Right lobe of liver (tissue), 6 donors: ENCODE data around the gene B4GALT2. TPM values are rescaled to one million over a fixed set of nuclear protein-coding genes. Genes with fewer than 3 reads are reported as not detected.

Experiments
- ATAC-seq, 4 donors: fragments of 200-7000 bp; cut with Tn5 transposase; one replicate each; pipeline ENCODE4 v1.9.1; 2020; ENCODE audit warnings: mild to moderate bottlenecking in 4 of 4, moderate library complexity in 4 of 4
- DNase-seq, 3 donors: peaks; one replicate each; pipeline ENCODE4 v3.0.0-alpha.2; 2020
- H3K27ac ChIP-seq, 3 donors: fragments of 200-600 bp; one replicate each; pipeline ENCODE4 v1.8.0; 2022
- H3K27me3 ChIP-seq, 2 donors: fragments of 200-600 bp; one replicate each; pipeline ENCODE4 v1.8.0; 2022
- H3K36me3 ChIP-seq, 4 donors: fragments of 200-600 bp; sonication (generic) in 1 of 4; one replicate each; pipeline versions ENCODE4 v1.5.1 to v1.8.0; 2017 to 2022; ENCODE audit warnings: control low read depth in 1 of 4
- H3K4me1 ChIP-seq, 4 donors: fragments of 200-600 bp; sonication (generic) in 1 of 4; one replicate each; pipeline versions ENCODE4 v1.5.1 to v1.8.0; 2017 to 2022; ENCODE audit warnings: control low read depth in 1 of 4
- H3K4me3 ChIP-seq, 3 donors: fragments of 200-600 bp; one replicate each; pipeline ENCODE4 v1.8.0; 2022
- H3K9me3 ChIP-seq, 4 donors: fragments of 200-600 bp; sonication (generic) in 1 of 4; one replicate each; pipeline versions ENCODE4 v1.5.1 to v1.8.0; 2017 to 2022; ENCODE audit warnings: control low read depth in 1 of 4
- CTCF ChIP-seq, 4 donors: fragments of 200-600 bp in 3 of 4; fragments of 450-650 bp in 1 of 4; IDR thresholded peaks; one replicate each; pipeline versions ENCODE4 v1.5.1 to v1.8.0; 2016 to 2022; ENCODE audit warnings: antibody characterized with exemption in 4 of 4, mild to moderate bottlenecking in 2 of 4
- POLR2A ChIP-seq: fragments of 450-650 bp; IDR thresholded peaks from one replicate; pipeline ENCODE4 v1.6.1; 2017; ENCODE audit warnings: antibody characterized with exemption, mild to moderate bottlenecking
- WGBS: methylation state at CpG from one replicate; pipeline ENCODE4 v1.1.6; 2018; ENCODE audit warnings: low coverage, low lambda C conversion rate; ENCODE audit not compliant: insufficient coverage; ENCODE audit errors: missing lambda C conversion rate; 5-methylcytosine and 5-hydroxymethylcytosine counted together
- intact Hi-C, 2 donors: fragments of 100-400 bp; cut with DNase I; formaldehyde crosslinking; loops; one replicate each; pipeline versions ENCODE4 v1.11.2 to v1.14.1; 2022
- total RNA-seq, 6 experiments: library from RNA; depleted of rRNA in 2 of 6; stranded (reverse); fragments of >200 nt in 2 of 6; fragmentation: NEBNext Ultra II Directional in 3 of 6; extraction: Animal tissue kit (Norgen Biotek cat#: 25700) in 3 of 6; gene quantifications; one replicate each; pipeline versions ENCODE4 v1.1.0 to v1.2.4, GENCODE V29; 2016 to 2023
- donor health status: DM: no; HTN: yes; CAD: no.
- donor health status: DM: no; HTN: no; CAD: no.
- donor health status: DM: no; HTN: no; CAD: no.
- donor health status: DM: no; HTN: yes; CAD: no.
- donor health status: DM: no; HTN: yes; CAD: no.

Gene B4GALT2
- total RNA-seq, 6 experiments from 2014 or later = 13.4 to 49.5 (median 18.5) TPM

DNA sequence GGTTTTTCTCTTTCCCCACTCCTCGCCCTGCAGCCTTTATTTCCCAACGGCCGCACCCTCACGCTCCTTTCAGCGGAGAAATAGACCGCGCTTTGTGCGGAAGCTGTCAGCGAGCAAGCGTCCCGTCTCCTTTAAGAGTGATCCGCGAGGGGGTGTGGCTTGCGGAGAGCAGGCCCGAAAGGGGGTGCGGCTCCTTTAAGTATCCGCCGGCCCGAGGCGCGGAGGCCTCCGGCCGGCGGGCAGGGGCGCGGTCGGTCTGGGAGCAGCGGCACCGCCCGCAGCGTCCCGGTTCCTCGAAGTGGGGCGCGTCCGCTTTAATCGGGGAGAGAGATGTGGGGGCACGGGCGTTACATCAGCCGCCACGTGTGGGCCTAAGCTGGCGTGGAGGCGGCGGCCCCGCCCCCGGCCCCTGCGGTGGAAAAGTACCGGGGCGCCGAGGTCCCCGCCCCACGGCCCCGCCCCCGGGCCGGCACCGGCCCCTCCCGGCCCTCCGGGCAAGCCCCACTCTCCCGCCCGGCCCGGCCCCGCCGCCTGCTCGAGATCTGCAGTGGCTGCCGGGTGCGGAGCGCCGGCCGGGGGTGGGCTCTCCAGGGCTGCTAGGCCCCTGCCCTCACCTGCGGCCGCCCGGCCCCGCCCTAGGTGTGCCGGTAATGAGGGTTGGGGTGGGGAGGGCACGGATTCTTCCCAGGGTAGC, 51.0 kb downstream of the B4GALT2 start:
- Histone ChIP-seq H3K9me3 (no peaks in the 10 kb centered on the region), H3K27ac (peak overlapping the region; percentile 4 to 70 (median 14)), H3K4me3 (peak overlapping the region; percentile 66 to 82 (median 70)), H3K4me1 (peaks cover 0 to 3% (median 0%) of the 10 kb centered on the region in 4 donors), H3K36me3 (no peaks in the 10 kb centered on the region), H3K27me3 (no peaks in the 10 kb centered on the region)
- DNase-seq = peak; percentile 88 to 90 (median 89)
- 0% methylated on average over 17 of the region's 75 CpGs for WGBS
- ATAC-seq = peak; percentile 87 to 92 (median 89)
- peak; percentile 39 for TF ChIP-seq POLR2A
- no peak for TF ChIP-seq CTCF (IDR thresholded peaks at IDR 0.05)
- intact Hi-C loops = no loop called here

DNA sequence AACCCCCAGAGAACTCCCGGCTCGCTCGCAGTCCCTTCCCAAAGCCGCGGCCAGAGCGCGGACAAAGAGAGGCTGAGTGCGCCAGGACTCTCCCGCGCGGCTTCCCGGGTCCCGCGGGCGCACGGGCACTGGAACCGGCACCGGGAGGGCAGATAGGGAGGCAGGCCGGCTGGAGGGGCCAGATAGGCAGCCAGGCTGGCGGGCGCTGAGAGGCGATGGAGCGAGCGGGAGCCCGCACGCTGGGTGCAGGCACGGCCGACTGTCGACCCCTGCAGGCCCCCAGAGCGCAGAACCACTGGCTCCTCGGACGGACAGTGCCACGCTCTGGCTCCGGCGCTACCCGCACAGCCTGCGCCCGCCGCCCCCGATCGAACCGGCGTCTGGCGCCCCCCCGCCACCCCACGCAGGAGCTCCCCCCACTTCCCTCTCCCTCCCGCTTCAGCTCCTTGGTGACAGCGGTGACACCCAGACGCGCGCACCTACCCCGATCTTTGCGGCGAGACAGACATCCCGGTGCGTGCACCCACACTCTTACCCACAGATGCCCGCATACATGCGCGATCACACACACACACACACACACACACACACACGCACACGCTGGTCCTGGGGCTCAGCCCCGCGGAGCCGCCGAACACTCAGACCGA, 51.7 kb downstream of the B4GALT2 start:
- Histone ChIP-seq H3K27me3 (no peaks in the 10 kb centered on the region), H3K27ac (peak overlapping the region in 2 of 3 donors; percentile 4 to 70), H3K4me1 (peaks cover 0 to 3% (median 0%) of the 10 kb centered on the region in 4 donors), H3K9me3 (no peaks in the 10 kb centered on the region), H3K36me3 (no peaks in the 10 kb centered on the region), H3K4me3 (peak overlapping the region; percentile 66 to 82 (median 70))
- TF ChIP-seq CTCF (IDR thresholded peaks at IDR 0.05) (no peak), POLR2A (no peak)
- WGBS = 0% methylated on average over 16 of the region's 66 CpGs
- peak; percentile 14 to 29 (median 18) for ATAC-seq
- DNase-seq = peak in 1 of 3 donors; percentile 55
- intact Hi-C loops = no loop called here

- H3K4me3 ChIP-seq = peak within 1 kb of the TSS; percentile 66 to 82 (median 70)
- peak within 1 kb of the TSS in 2 of 3 donors; percentile 4 to 70 for H3K27ac ChIP-seq
- intact Hi-C loops = no loop called here
- DNase-seq (peak in 2 of 3 donors; percentile 38 to 49), ATAC-seq (peak; percentile 5 to 43 (median 12))
- H3K27me3 ChIP-seq = no peaks in the 10 kb centered on the region
- peaks cover 0 to 3% (median 0%) of the 10 kb centered on the region in 4 donors for H3K4me1 ChIP-seq
- TF ChIP-seq POLR2A = no peak
- no peak for TF ChIP-seq CTCF (IDR thresholded peaks at IDR 0.05)
- WGBS = 24% methylated on average over 20 of the region's 40 CpGs
- H3K36me3 ChIP-seq = no peaks in the 10 kb centered on the region
- no peaks in the 10 kb centered on the region for H3K9me3 ChIP-seq
These were observed 52.5 kb downstream of the B4GALT2 start, which contains the start of gene SLC6A9 for GRCh38 chr1:44031252-44032169. Gene SLC6A9 (minus strand): TSS chr1:44031462. CDS start chr1:44024277, 7,185 bp downstream.

- Histone ChIP-seq H3K4me1 (peaks cover 0 to 3% (median 0%) of the 10 kb centered on the region in 4 donors), H3K4me3 (no peak overlapping the region), H3K27me3 (no peaks in the 10 kb centered on the region), H3K27ac (no peak overlapping the region), H3K36me3 (no peaks in the 10 kb centered on the region), H3K9me3 (no peaks in the 10 kb centered on the region)
- ATAC-seq = peak in 1 of 4 donors; percentile 5
- intact Hi-C loops = no loop called here
- WGBS = 47% methylated on average over 5 of the region's 6 CpGs
- no peak for DNase-seq
- TF ChIP-seq POLR2A = no peak
- TF ChIP-seq CTCF (IDR thresholded peaks at IDR 0.05) = no peak
These were observed 53.3 kb downstream of the B4GALT2 start for GRCh38 chr1:44032170-44032790.
